HepG2 (cell line): ENCODE results near the gene ALDH3B2.

Experiments used
- CTCF ChIP-seq: sonication (generic); formaldehyde crosslinking; IDR thresholded peaks from 2 replicates; pipeline ENCODE4 v1.5.0; 2020; ENCODE audit warnings: mild to moderate bottlenecking, missing genetic modification reagents, moderate library complexity
- FOXK1 ChIP-seq: sonication (generic); formaldehyde crosslinking; IDR thresholded peaks from 2 replicates; pipeline ENCODE4 v1.4.0; 2020; ENCODE audit warnings: low read depth, missing genetic modification reagents, borderline replicate concordance
- MTERF4 ChIP-seq: sonication (generic); formaldehyde crosslinking; IDR thresholded peaks from 2 replicates; pipeline ENCODE4 v1.8.0; 2023; ENCODE audit warnings: mild to moderate bottlenecking, missing genetic modification reagents
- ZNF460 ChIP-seq: sonication (generic); formaldehyde crosslinking; IDR thresholded peaks from 2 replicates; pipeline ENCODE4 v1.5.1; 2020; ENCODE audit warnings: missing genetic modification reagents, mild to moderate bottlenecking, borderline replicate concordance
- TF ChIP-seq, protein P1 (sequence below): sonication (generic); formaldehyde crosslinking; IDR thresholded peaks from 2 replicates; pipeline ENCODE4 v1.4.0; 2020; ENCODE audit warnings: missing genetic modification reagents, borderline replicate concordance

- TF ChIP-seq CTCF (CRISPR knock-in tag) (no peak), ZNF460 (no peak), FOXK1 (CRISPR knock-in tag) (no peak), MTERF4 (CRISPR knock-in tag) (no peak)
- TF ChIP-seq, protein P1, sequence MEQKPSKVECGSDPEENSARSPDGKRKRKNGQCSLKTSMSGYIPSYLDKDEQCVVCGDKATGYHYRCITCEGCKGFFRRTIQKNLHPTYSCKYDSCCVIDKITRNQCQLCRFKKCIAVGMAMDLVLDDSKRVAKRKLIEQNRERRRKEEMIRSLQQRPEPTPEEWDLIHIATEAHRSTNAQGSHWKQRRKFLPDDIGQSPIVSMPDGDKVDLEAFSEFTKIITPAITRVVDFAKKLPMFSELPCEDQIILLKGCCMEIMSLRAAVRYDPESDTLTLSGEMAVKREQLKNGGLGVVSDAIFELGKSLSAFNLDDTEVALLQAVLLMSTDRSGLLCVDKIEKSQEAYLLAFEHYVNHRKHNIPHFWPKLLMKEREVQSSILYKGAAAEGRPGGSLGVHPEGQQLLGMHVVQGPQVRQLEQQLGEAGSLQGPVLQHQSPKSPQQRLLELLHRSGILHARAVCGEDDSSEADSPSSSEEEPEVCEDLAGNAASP = no peak
These were observed 3.9 kb downstream of the ALDH3B2 start for GRCh38 chr11:67670316-67671210.
